Trophoblast cell (in vitro differentiated cells and primary cell): Measurements from ENCODE around the gene ERFE.
"Not testable (repeated sequence)": the region's sequence is repeated elsewhere in the genome, so short reads cannot be mapped to it uniquely, and the experiment has no call there.

Experiments
- DNase-seq, 2 donors: peaks; one replicate each; pipeline ENCODE4 v3.0.0-alpha.2; 2016
- H2AFZ ChIP-seq: 2 replicates; pipeline ENCODE4 v1.6.1; 2013; ENCODE audit warnings: low read length, moderate library complexity, mild to moderate bottlenecking; ENCODE audit not compliant: insufficient read depth, poor library complexity
- H2AK5ac ChIP-seq: 2 replicates; pipeline ENCODE4 v1.6.1; 2013; ENCODE audit warnings: mild to moderate bottlenecking, low read length
- H2BK120ac ChIP-seq: 2 replicates; pipeline ENCODE4 v1.6.1; 2013; ENCODE audit warnings: low read length, mild to moderate bottlenecking, moderate library complexity; ENCODE audit not compliant: insufficient read depth, poor library complexity
- H2BK12ac ChIP-seq: 2 replicates; pipeline ENCODE4 v1.6.1; 2013; ENCODE audit warnings: mild to moderate bottlenecking, low read length, moderate library complexity
- H2BK5ac ChIP-seq: 2 replicates; pipeline ENCODE4 v1.6.1; 2013; ENCODE audit warnings: low read length, low read depth, moderate library complexity, mild to moderate bottlenecking; ENCODE audit not compliant: poor library complexity
- H3K14ac ChIP-seq: 2 replicates; pipeline ENCODE4 v1.6.1; 2013; ENCODE audit warnings: mild to moderate bottlenecking, low read length
- H3K18ac ChIP-seq: 2 replicates; pipeline ENCODE4 v1.6.1; 2013; ENCODE audit warnings: mild to moderate bottlenecking, low read length
- H3K23ac ChIP-seq: 2 replicates; pipeline ENCODE4 v1.6.1; 2013; ENCODE audit warnings: low read length
- H3K27ac ChIP-seq: 2 replicates; pipeline ENCODE4 v1.5.1; 2013; ENCODE audit warnings: low read depth, mild to moderate bottlenecking, inconsistent platforms, low read length, moderate library complexity
- H3K27me3 ChIP-seq: 2 replicates; pipeline ENCODE4 v1.6.1; 2013; ENCODE audit warnings: inconsistent platforms, mild to moderate bottlenecking, low read length, moderate library complexity; ENCODE audit not compliant: insufficient read depth
- H3K36me3 ChIP-seq, 2 experiments: 1 replicate in 1 of 2; 2 replicates in 1 of 2; pipeline ENCODE4 v1.6.1; 2013; ENCODE audit warnings: low read length in 2 of 2, mild to moderate bottlenecking in 2 of 2, moderate library complexity in 1 of 2; ENCODE audit not compliant: insufficient read depth in 2 of 2, control insufficient read depth in 1 of 2
- H3K4ac ChIP-seq: 2 replicates; pipeline ENCODE4 v1.6.1; 2013; ENCODE audit warnings: low read depth, mild to moderate bottlenecking, low read length, moderate library complexity
- H3K4me1 ChIP-seq, 2 experiments: 1 replicate in 1 of 2; 2 replicates in 1 of 2; pipeline ENCODE4 v1.6.1; 2013; ENCODE audit warnings: low read length in 2 of 2, mild to moderate bottlenecking in 2 of 2, moderate library complexity in 1 of 2; ENCODE audit not compliant: insufficient read depth in 2 of 2, control insufficient read depth in 1 of 2
- H3K4me2 ChIP-seq: 2 replicates; pipeline ENCODE4 v1.6.1; 2013; ENCODE audit warnings: inconsistent platforms, mild to moderate bottlenecking, low read length, moderate library complexity
- H3K4me3 ChIP-seq: 2 replicates; pipeline ENCODE4 v1.5.1; 2013; ENCODE audit warnings: mild to moderate bottlenecking, low read depth, low read length, inconsistent platforms
- H3K79me1 ChIP-seq: one replicate; pipeline ENCODE4 v1.6.1; 2013; ENCODE audit warnings: low read length
- H3K79me2 ChIP-seq: 2 replicates; pipeline ENCODE4 v1.6.1; 2013; ENCODE audit warnings: low read length, mild to moderate bottlenecking; ENCODE audit not compliant: control insufficient read depth, insufficient read depth, poor library complexity
- H3K9ac ChIP-seq: 2 replicates; pipeline ENCODE4 v1.6.1; 2013; ENCODE audit warnings: mild to moderate bottlenecking, low read length
- H3K9me3 ChIP-seq: 2 replicates; pipeline ENCODE4 v1.6.1; 2013; ENCODE audit warnings: low read depth, mild to moderate bottlenecking, control low read depth, inconsistent platforms, low read length; ENCODE audit not compliant: insufficient read depth
- H4K12ac ChIP-seq: 2 replicates; pipeline ENCODE4 v1.6.1; 2013; ENCODE audit warnings: low read depth, mild to moderate bottlenecking, low read length, moderate library complexity
- H4K8ac ChIP-seq: 2 replicates; pipeline ENCODE4 v1.6.1; 2013; ENCODE audit warnings: low read depth, mild to moderate bottlenecking, low read length, moderate library complexity
- H4K91ac ChIP-seq: one replicate; pipeline ENCODE4 v1.6.1; 2013; ENCODE audit warnings: low read depth, mild to moderate bottlenecking, low read length, moderate library complexity
- WGBS: extraction: QIAGEN DNeasy Blood & Tissue Kit; methylation state at CpG from one replicate; pipeline ENCODE4 v1.1.7; 2013; ENCODE audit warnings: missing lambda C conversion rate; ENCODE audit not compliant: insufficient read length, insufficient coverage; ENCODE audit errors: extremely low coverage; 5-methylcytosine and 5-hydroxymethylcytosine counted together

Gene ERFE

DNA sequence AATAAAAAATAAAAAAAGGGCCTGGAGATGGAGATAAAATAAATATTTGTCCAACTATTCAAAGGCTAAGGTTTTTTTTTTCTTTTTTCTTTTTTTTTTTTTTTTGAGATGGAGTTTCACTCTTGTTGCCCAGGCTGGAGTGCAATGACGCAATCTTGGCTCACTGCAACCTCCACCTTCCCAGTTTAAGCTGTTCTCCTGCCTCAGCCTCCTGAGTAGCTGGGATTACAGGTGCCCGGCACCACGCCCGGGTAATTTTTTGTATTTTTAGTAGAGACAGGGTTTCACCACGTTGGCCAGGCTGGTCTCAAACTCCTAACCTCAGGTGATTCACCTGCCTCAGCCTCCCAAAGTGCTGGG lies 12.3 kb downstream of the ERFE start:
- H3K9me3 ChIP-seq, H3K27ac ChIP-seq, H3K27me3 ChIP-seq, H2BK5ac ChIP-seq, H4K91ac ChIP-seq, H2BK12ac ChIP-seq, H2AK5ac ChIP-seq, H3K23ac ChIP-seq, H2AFZ ChIP-seq, H3K18ac ChIP-seq, H3K4me2 ChIP-seq, H4K8ac ChIP-seq, H4K12ac ChIP-seq, H3K4ac ChIP-seq, H2BK120ac ChIP-seq, H3K4me1 ChIP-seq, H3K4me3 ChIP-seq, H3K14ac ChIP-seq, H3K79me1 ChIP-seq, DNase-seq, H3K79me2 ChIP-seq, H3K9ac ChIP-seq: not testable (repeated sequence)
- peaks cover 52 to 65% of the 10 kb centered on the region in 2 experiments for H3K36me3 ChIP-seq
- WGBS: no CpG with 5 or more reads among the region's 5 CpGs

- Histone ChIP-seq H2BK5ac (no peak overlapping the region), H3K4ac (no peak overlapping the region), H2BK12ac (no peak overlapping the region), H3K9ac (no peak overlapping the region), H3K79me2 (no peaks in the 10 kb centered on the region), H2AFZ (no peak overlapping the region), H3K14ac (no peak overlapping the region), H3K23ac (no peak overlapping the region), H3K18ac (no peak overlapping the region), H3K36me3 (peaks cover 52 to 66% of the 10 kb centered on the region in 2 experiments), H3K79me1 (peaks cover 1% of the 10 kb centered on the region), H3K27ac (no peak overlapping the region), H4K91ac (no peak overlapping the region), H3K27me3 (no peaks in the 10 kb centered on the region), H3K4me2 (no peak overlapping the region), H3K9me3 (peaks cover 2% of the 10 kb centered on the region), H3K4me1 (peaks cover 5 to 7% of the 10 kb centered on the region in 2 experiments), H2AK5ac (no peak overlapping the region), H4K12ac (no peak overlapping the region), H2BK120ac (no peak overlapping the region), H4K8ac (no peak overlapping the region), H3K4me3 (no peak overlapping the region)
- no CpG with 5 or more reads among the region's 9 CpGs for WGBS
- no peak for DNase-seq
These were observed 12.9 kb downstream of the ERFE start for GRCh38 chr2:238171575-238172187.

DNA sequence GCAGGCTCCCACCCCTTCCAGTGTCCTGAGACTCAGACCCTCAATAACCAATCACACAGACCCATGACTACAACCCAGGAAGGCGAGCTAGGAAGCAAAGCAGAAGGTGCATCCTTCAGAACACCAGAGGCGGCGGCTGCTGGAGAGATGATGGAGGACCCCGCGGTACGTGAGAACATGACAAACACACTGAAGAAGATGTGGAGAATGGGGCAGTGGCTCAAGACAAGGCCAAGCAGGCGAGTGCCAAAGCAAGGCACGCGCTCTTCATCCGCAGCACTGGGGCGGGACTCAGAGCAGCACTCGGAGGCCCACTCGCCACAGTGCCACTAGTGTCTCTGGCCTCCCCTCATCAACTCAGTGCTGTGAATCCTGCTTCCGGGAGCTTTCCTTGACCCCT lies 13.7 kb downstream of the ERFE start:
- Histone ChIP-seq H3K18ac (no peak overlapping the region), H3K14ac (no peak overlapping the region), H3K4me2 (no peak overlapping the region), H3K23ac (no peak overlapping the region), H3K79me1 (peaks cover 1% of the 10 kb centered on the region), H3K36me3 (peaks cover 50 to 62% of the 10 kb centered on the region in 2 experiments), H3K27ac (no peak overlapping the region), H2AFZ (no peak overlapping the region), H2BK5ac (no peak overlapping the region), H3K9me3 (peaks cover under 1% of the 10 kb centered on the region), H4K91ac (no peak overlapping the region), H2BK120ac (no peak overlapping the region), H2BK12ac (no peak overlapping the region), H3K4ac (no peak overlapping the region), H4K8ac (no peak overlapping the region), H3K4me3 (no peak overlapping the region), H2AK5ac (no peak overlapping the region), H3K79me2 (no peaks in the 10 kb centered on the region), H3K27me3 (no peaks in the 10 kb centered on the region), H3K4me1 (peaks cover 5 to 7% of the 10 kb centered on the region in 2 experiments), H4K12ac (no peak overlapping the region), H3K9ac (no peak overlapping the region)
- DNase-seq: no peak
- WGBS: no CpG with 5 or more reads among the region's 14 CpGs

DNA sequence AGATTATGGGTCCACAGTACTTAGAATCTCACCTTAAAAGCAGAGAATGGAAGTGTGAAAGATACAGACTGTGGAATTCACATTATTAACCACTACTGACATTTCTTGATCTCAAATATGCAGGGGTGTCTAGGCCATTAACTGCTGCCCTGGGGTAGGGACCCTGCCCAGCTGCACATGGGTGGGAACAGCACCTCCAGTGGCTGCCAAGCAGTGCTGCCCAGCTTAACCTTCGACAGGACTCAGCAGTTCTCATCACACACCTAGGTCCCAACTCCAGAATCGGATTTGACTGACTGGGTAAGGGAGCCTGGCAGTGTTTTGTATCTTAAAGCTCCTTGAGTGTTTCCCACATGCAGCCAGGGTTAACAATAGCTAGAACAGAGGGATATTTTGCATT lies 14.9 kb downstream of the ERFE start:
- H3K4me1 ChIP-seq: peaks cover 5 to 7% of the 10 kb centered on the region in 2 experiments
- no peak overlapping the region for H4K12ac ChIP-seq
- peaks cover 44 to 57% of the 10 kb centered on the region in 2 experiments for H3K36me3 ChIP-seq
- peaks cover 1% of the 10 kb centered on the region for H3K79me1 ChIP-seq
- no peak overlapping the region for H3K23ac ChIP-seq
- H2BK12ac ChIP-seq: no peak overlapping the region
- H3K9ac ChIP-seq: no peak overlapping the region
- no peak for DNase-seq
- no peak overlapping the region for H4K91ac ChIP-seq
- no peak overlapping the region for H3K4me2 ChIP-seq
- no peak overlapping the region for H4K8ac ChIP-seq
- no peak overlapping the region for H3K4me3 ChIP-seq
- no peak overlapping the region for H3K4ac ChIP-seq
- no peak overlapping the region for H2AFZ ChIP-seq
- no peak overlapping the region for H3K27ac ChIP-seq
- no peak overlapping the region for H3K14ac ChIP-seq
- H2BK120ac ChIP-seq: no peak overlapping the region
- no peaks in the 10 kb centered on the region for H3K9me3 ChIP-seq
- H3K18ac ChIP-seq: no peak overlapping the region
- H2BK5ac ChIP-seq: no peak overlapping the region
- no peaks in the 10 kb centered on the region for H3K27me3 ChIP-seq
- no peak overlapping the region for H2AK5ac ChIP-seq
- no peaks in the 10 kb centered on the region for H3K79me2 ChIP-seq
- WGBS: no CpG with 5 or more reads among the region's 2 CpGs
